Measurements from ENCODE around the gene GPR119.
"Not testable (repeated sequence)": the region's sequence is repeated elsewhere in the genome, so short reads cannot be mapped to it uniquely, and the experiment has no call there.

The GPR119 gene

DNA sequence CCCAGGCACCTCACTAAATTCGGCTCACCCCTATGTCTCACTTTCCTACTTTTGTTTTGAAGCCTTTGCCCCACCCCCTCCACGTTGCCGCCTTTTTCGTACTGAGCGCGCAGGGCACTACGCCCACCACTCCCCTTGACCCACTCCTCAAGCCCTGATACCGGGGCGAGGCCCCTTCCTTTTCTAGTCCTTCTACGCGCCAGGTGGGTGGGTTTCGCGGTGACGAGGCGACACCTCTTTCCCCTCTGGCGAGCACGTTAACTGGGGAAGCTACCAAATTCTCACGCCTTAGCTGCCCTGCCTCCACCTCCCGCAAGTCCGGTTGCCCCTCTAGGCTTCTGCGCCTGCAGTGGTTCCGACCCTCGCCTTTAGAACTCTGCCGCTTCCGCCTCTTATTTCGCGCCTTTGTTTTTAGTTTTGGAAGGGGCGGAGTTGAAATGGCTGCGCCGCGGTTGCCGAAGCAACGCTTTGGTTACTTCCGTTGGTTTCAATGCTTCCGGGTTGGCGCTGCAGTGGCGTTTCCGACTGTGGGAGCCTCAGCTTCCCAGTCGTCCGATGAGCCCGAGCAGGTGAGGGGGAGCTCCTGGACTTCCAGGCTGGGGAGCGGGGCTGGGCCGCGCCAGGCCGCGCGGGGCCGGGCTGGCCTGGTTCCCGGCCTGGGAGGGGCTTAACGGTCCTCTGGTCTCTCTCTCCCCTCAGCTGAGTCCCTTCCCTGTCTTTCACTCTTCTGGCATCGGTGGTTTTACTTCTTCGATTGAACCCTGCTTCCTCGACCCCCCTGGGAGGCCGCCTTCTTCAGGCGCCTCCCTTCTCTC lies 45.9 kb downstream of the GPR119 start, which contains the start of gene SLC25A14:
Gene SLC25A14, plus strand, starts transcription at position 512 of the 815 bp plus-strand sequence. CDS start 360 bp downstream, outside the sequence.
- FAIRE-seq (peak; percentile 12), DNase-seq (ENCODE audit: low spot score) (peak; percentile 49)

DNA sequence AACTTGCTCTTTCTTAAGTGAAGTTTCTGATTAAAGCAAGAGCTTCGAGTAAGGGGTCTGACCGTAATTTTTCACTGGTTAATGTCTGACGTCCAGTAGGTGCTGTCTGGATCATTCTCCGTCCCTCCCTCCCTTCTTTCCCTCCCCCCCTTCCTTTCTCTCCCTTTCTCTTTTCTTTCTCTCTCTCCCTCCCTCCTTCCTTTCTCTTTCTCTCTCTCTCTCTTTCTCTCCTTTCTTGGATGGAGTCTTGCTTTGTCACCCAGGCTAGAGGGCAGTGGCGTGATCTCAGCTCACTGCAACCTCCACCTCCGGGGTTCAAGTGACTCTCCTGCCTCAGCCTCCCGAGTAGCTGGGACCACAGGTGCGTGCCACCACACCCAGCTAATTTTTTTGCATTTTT lies 46.6 kb downstream of the GPR119 start:
- not testable (repeated sequence) for DNase-seq (ENCODE audit: low spot score); FAIRE-seq

DNA sequence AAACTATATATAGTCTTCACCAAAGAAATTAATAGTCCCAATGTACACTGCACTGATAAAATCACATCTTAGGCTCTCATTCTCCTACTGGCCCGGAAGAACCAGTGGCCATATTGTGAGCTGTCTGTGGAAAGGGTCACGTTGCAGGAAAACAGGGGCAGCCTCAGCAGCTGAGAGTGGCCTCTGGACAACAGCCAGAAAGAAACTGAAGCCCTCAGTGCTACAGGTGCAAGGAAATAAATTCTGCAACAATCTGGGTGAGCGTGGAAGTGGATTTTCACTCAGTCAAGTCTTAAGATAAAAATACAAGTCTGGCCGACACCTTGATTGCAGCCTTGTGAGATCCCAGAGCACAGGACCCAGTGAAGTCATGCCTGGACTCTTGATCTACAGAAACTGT lies 48.9 kb downstream of the GPR119 start:
- FAIRE-seq: no peak

More for the DNA sequence above, 48.9 kb downstream of the GPR119 start:
- no peak for DNase-seq (ENCODE audit: low spot score)
